NOMO-1 (cell line): ENCODE data around the gene PLIN3.
A peak's percentile ranks its signal among the peaks of the same experiment; 100 is the strongest.
"Not testable (repeated sequence)": the region's sequence is repeated elsewhere in the genome, so short reads cannot be mapped to it uniquely, and the experiment has no call there.

ENCODE experiments used
- DNase-seq, 2 experiments: peaks; one replicate each; lab custom pipeline; 2025; ENCODE audit not compliant: unreplicated experiment in 2 of 2; lab: John Stamatoyannopoulos, UW

The PLIN3 gene

DNA sequence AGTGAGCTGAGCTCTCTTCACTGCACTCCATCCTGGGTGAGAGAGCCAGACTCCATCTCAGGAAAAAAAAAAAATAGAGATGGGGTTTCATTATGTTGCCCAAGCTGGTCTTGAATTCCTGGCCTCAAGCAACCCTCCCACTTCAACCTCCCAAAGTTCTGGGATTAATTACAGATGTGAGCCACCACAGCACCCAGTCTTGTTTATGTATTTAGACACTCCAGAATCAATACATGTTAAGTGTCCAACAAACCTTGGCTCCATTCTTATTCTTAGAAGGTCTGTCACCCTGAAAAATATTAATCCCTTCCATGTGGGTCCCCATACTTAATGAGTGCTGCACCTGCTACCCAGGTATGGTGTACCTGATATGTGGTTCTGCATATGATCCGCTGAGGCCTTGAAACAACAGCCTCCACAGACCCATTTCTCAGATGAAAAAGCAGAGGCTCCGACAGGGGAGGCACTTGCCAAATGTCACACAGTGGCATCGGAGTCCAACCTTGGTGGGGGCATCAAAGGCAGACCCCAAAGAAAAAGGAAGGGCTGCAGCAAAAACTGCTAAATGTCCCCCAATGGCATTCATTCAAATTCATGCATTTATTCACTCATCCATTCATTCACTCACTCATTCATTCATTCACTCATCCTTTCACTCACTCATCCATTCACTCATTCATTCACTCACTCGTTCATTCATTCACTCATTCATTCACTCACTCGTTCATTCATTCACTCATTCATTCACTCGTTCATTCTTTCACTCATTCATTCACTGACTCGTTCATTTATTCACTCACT is 52.6 kb downstream of the PLIN3 start:
- DNase-seq = no peak

DNA sequence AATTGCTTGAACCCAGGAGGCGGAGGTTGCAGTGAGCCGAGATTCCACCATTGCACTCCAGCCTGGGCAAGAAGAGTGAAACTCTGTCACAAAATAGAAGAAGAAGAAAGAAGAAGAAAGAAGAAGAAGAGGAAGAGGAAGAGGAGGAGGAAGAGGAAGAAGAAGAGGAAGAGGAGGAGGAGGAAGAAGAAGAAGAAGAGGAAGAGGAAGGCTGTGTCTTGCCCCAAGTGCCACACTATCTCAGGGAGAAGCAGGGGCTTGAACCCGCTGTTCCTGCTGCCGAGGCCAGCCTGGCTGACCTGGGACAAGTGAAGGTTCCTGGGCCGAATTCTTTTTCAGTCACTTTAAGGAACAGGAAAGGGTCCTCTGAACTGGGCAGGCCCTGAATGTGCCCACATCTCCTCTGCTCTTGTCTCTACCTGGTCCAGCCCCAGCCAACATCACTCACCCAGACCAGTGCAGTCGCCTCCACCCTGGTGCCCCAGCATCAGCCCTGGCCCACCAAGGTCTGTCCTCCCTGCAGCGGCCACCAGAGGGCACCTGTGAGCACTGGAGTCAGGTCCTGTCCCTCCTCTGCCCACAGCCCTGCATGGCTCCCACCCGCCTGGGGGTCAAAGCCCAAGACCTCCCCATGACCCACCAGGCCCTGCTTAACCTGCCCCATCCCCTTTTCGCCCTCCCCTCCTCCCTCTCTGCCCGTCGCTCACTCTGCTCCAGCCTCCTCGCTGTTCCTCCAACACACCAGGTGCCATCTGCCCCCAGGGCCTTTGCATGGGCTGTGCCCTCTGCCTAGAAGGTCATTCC is 55.9 kb downstream of the PLIN3 start:
- DNase-seq = peak; percentile 51 to 72

DNA sequence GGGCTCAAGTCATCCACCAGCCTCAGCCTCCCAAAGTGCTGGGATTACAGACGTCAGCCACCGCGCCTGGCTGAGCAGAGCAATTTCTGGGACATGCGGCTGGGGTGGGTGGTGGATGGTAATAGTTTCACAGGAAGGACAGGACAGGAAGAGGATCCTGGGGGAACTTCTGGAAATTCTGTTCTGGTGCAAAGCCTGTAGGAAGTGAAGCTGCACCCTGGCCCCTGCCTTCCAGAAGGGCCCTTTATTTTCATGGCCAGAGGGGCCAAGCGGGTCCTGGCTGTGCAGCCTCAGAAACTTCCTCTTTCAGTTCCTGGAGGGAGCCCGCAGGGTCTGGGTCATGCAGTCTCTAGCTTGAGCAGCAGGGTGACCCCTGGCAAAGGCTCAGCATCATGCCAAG is 60.3 kb downstream of the PLIN3 start:
- DNase-seq = peak; percentile 80

DNA sequence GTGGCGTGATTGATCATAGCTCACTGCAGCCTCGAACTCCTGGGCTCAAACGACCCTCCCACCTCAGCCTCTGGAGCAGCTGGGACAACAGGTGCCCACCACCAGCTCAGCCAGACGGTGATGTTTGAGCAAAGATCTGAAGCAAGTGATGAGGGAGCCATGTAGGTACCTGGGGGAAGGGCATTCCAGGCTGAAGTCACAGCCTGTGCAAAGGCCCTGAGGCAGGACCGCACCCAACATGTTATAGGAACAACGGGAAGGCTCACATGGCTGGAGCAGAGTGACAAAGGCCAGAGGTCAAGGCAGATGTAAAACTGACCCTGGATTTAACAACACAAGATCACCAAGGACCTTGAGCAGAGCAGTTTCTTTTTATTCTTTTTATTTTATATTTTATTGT is 61.1 kb downstream of the PLIN3 start:
- DNase-seq = no peak

DNA sequence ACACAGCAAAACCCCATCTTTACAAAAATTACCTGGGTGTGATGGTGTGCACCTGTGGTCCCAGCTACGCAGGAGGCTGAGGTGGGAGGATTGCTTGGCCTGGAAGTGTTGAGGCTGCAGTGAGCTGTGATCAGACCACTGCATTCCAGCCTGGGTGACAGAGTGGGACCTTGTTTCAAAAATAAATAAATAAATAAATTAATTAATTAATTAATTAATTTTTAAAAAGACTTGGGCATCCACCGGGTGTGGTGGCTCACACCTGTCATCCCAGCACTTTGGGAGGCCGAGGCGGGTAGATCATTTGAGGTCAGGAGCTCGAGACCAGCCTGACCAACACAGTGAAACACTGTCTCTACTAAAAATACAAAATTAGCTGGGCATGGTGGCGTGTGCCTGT is 62.3 kb downstream of the PLIN3 start:
- not testable (repeated sequence) for DNase-seq

DNA sequence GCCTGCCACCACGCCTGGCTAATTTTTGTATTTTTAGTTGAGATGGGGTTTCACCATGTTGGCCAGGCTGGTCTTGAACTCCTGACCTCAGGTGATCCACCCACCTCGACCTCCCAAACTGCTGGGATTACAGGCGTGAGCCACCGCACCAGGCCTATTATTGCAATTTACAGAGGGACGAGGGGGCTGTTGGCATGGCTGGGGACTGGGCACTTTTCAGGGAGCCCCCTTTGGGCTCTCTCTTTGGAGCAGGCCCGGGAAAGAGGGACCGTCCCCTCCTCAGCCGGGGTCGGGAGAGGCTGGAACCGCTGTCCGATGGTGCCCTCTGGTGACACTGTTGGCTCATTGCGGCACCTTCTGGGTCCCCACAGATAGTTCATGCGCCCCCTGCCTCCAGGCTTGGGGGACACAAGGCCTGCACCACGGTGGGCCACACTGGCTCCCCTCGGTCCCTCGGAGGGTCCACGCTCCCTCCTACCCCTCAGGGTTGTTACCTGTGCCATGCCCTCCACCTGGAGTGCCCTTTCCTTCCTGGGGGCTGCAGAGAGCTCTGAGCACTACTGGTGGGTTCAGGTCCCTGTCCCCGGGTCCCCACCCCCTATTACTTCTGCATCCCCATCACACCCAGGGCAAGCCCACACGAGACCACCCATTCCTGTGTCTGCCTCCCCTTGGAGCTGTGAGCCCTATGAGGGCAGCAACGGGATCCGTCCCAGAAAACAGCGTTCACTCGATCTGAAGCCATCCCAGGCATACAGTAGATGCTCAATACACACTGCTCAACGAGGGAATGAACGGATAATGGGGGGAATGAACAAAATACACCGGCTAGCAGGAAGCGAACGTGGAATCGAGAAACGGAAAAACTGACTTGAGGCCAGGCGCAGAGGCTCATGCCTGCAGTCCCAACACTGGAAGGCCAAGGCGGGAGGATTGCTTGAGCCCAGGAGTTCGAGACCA is 63.5 kb downstream of the PLIN3 start:
- peak; percentile 18 to 31 for DNase-seq

DNA sequence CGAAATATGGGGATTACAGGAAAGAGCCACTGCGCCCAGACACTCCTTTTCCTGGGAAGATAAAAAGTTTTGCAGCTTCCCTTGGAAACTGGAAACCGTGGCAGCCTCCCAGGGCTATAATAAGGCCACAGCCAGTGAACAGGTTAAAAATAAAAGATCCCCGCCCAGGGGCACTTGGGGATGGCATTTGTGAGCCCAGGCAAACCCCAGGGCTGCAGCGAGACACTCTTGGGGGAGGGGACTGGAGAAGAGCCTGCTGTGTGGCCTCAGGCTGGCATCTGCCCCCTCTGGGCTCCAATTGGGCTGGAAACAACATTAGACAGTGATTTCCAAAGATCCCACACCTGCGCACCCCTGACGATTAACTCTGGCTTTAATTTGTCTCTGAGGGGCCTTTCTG is 64.8 kb downstream of the PLIN3 start:
- no peak for DNase-seq

DNA sequence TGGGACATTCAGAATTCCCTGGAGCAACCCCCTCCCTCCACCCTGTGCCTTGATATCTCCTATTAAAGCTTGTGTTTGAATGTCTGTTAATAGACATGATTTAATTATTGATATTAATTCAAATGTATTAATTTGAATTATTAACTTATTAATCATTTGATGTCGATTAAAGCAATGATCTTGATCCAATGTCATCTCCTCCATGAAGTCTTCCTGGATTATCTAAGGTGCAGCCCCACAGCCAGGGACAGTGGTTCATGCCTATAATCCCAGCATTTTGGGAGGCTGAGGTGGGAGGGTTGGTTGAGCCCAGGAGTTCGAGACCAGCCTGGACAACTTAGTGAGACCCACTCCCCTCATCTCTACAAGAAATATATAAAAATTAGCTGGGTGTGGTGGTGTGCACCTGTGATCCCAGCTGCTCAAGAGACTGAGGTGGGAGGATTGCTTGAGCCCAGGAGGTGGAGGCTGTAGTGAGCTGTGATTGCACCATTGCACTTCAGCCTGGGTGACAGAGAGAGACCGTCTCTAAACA is 66.3 kb downstream of the PLIN3 start:
- no peak for DNase-seq

DNA sequence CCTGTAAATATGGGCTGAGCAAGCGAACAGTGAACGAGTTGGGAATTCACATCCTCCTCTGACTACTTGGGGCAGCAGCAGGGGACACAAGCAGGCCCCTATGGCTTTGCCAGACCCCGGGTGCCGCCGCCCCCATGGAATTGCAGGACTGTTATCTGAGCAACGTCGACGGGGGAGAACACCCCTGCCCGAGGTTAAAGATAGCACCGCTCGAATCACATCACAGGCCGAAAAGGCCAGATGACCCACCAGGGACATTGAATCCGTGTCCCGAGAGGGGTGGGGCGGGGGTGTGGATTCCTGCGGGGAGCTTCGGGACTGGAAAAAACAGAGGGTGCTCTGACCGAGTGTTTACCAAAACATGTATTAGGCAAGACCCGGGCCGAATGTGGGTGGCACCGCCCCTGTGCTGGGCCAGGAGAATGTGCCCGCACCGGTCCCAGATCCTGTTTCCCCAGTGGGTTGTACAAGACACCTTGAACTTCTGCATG is 66.8 kb downstream of the PLIN3 start:
- no peak for DNase-seq

DNA sequence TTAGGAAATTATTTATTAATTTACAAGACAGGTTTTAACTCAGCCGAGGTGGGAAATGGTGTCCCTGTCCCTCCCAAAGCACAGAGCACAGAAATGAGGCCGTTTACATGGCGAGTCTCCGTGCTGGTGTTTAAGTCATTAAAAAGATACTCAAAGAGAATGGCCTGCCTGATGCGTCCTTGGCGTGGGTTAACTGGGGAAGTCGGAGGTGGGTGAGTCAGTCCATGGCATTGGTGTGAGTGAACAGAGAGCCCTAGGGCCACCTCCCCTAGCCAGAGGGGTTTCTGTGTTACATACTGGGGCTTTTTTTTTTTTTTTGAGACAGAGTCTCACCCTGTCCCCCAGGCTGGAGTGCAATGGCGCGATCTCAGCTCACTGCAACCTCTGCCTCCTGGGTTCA is 72.1 kb downstream of the PLIN3 start:
- DNase-seq = no peak

DNA sequence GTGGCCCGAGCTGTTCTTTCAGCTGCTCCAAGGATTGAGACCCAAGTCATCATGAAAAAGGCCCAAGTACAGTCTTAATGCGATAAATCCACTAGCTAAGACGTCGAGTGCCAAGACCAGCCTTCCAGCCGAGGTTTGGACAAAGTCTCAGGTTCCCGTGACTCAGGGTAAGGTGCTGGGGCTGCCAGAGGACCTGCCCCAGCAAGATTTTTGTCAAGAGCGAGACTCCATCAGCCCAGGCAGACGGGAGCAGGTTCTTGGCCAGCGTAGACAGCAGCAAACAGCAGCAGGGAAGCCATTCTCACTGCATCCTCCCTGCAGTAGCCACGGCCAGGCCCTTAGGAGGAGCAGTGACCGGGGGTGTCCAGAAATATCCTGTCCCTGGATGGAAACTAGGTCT is 72.5 kb downstream of the PLIN3 start:
- DNase-seq = no peak

DNA sequence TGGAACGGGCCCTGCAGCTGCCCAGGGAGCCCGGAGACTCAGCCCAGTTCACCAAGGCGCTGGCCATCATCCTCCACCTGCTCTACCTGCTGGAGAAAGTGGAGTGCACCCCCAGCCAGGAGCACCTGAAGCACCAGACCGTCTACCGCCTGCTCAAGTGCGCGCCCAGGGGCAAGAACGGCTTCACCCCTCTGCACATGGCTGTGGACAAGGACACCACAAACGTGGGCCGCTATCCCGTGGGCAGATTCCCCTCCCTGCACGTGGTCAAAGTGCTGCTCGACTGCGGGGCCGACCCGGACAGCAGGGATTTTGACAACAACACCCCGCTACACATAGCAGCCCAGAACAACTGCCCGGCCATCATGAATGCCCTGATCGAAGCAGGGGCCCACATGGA is 74.2 kb downstream of the PLIN3 start:
- DNase-seq = not testable (repeated sequence)

DNA sequence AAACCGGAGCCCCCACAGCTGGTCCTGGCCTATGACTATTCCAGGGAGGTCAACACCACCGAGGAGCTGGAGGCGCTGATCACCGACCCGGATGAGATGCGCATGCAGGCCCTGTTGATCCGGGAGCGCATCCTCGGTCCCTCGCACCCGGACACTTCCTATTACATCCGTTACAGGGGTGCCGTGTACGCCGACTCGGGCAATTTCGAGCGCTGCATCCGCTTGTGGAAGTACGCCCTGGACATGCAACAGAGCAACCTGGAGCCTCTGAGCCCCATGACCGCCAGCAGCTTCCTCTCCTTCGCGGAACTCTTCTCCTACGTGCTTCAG is 74.6 kb downstream of the PLIN3 start:
- not testable (repeated sequence) for DNase-seq

DNA sequence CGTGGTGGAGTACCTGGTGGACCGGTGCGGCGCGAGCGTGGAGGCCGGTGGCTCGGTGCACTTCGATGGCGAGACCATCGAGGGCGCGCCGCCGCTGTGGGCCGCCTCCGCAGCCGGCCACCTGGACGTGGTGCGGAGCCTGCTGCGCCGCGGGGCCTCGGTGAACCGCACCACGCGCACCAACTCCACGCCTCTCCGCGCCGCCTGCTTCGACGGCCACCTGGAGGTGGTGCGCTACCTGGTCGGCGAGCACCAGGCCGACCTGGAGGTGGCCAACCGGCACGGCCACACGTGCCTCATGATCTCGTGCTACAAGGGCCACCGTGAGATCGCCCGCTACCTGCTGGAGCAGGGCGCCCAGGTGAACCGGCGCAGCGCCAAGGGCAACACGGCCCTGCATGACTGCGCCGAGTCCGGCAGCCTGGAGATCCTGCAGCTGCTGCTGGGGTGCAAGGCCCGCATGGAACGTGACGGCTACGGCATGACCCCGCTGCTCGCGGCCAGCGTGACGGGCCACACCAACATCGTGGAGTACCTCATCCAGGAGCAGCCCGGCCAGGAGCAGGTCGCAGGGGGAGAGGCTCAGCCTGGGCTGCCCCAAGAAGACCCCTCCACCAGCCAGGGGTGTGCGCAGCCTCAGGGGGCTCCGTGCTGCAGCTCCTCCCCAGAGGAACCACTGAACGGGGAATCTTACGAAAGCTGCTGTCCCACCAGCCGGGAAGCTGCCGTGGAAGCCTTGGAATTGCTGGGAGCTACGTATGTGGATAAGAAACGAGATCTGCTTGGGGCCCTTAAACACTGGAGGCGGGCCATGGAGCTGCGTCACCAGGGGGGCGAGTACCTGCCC is 75.2 kb downstream of the PLIN3 start:
- not testable (repeated sequence) for DNase-seq

DNA sequence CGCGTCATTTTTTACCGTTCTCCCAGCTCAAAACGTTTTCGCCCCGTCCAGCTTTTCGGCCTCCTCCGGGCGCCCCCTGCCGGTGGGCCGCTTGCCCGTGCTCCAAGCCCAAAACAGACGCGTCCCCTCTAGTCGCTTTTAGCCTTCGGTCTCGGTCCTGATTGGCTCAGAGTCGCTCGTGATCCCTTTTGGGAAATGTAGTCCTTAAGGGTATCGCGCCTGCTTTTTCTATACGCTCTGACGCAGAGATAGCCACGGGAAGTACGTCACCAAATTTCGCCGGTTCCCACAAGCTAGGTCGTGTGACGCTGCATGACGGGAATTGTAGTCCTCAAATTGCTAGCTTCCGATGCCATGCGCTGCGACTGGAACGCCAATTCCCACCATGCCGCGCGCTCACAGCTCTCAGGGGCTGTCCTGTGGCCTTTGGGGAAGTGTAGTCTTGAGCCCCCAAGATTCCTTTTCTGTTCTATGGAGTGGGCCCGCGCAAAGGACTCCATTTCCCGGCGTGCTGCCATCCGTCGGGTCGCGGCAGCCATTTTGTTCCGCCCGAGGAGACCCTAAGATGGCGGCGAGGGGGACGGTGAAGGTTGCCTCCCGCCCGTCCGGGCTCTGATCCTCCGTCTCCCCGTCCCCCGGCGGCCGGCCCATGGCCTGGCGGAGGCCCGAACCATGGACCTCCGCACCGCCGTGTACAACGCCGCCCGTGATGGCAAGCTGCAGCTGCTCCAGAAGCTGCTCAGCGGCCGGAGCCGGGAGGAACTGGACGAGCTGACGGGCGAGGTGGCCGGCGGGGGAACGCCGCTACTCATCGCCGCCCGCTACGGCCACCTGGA is 76.1 kb downstream of the PLIN3 start, which contains the start of gene FEM1A:
FEM1A (plus strand) TSS at position 552 of the 836 bp plus-strand sequence; CDS start at position 673, 121 bp downstream.
- peak; percentile 100 for DNase-seq
